H1 (cell line): ENCODE measurements around the gene UVRAG. TPM values are rescaled to one million over a fixed set of nuclear protein-coding genes. Genes with fewer than 3 reads are reported as not detected.

Experiments used
- CTCF ChIA-PET: fragments of 300-600 bp; sonication (Branson Sonifier 250); formaldehyde crosslinking; loops from one replicate; lab custom pipeline; 2021; ENCODE audit not compliant: partially characterized antibody; lab: Charles Lee
- POLR2A ChIA-PET: fragments of 300-600 bp; sonication (Branson Sonifier 250); formaldehyde crosslinking; loops from one replicate; lab custom pipeline; 2021; ENCODE audit warnings: inconsistent platforms; ENCODE audit not compliant: partially characterized antibody; lab: Charles Lee
- DNase-seq, 2 experiments: peaks; one replicate each; pipeline versions ENCODE4 v3.0.0 to v3.0.0-alpha.2; 2010 to 2022; ENCODE audit warnings: low spot score in 2 of 2, low read depth in 1 of 2, mixed read lengths in 1 of 2
- FAIRE-seq: peaks from 2 replicates; lab custom pipeline; 2011; peaks lifted over from hg19 to GRCh38; lab: Jason Lieb, UNC
- H2AFZ ChIP-seq: 2 replicates; pipeline ENCODE4 v1.8.1; 2012; ENCODE audit warnings: low read length, inconsistent platforms
- H2AK5ac ChIP-seq: 2 replicates; pipeline ENCODE4 v1.6.1; 2013; ENCODE audit warnings: low read depth, low read length
- H2BK120ac ChIP-seq: replicated peaks from 2 replicates; pipeline ENCODE3; 2013; ENCODE audit warnings: low read depth, low read length, inconsistent platforms
- H2BK12ac ChIP-seq: 2 replicates; pipeline ENCODE4 v1.6.1; 2013; ENCODE audit warnings: low read depth, low read length
- H2BK15ac ChIP-seq: 2 replicates; pipeline ENCODE4 v1.6.1; 2013; ENCODE audit warnings: low read length
- H2BK20ac ChIP-seq: 2 replicates; pipeline ENCODE4 v1.6.1; 2013; ENCODE audit warnings: low read length
- H2BK5ac ChIP-seq: 2 replicates; pipeline ENCODE4 v1.6.1; 2013; ENCODE audit warnings: low read depth, low read length
- H3K14ac ChIP-seq: 2 replicates; pipeline ENCODE4 v1.6.1; 2013; ENCODE audit warnings: inconsistent platforms; ENCODE audit not compliant: insufficient read length
- H3K18ac ChIP-seq: 2 replicates; pipeline ENCODE4 v1.6.1; 2013; ENCODE audit warnings: low read length; ENCODE audit errors: extremely low read depth
- H3K23ac ChIP-seq: 2 replicates; pipeline ENCODE4 v1.6.1; 2013; ENCODE audit warnings: inconsistent platforms; ENCODE audit not compliant: insufficient read length
- H3K23me2 ChIP-seq: 2 replicates; pipeline ENCODE4 v1.6.1; 2013; ENCODE audit warnings: low read depth, low read length
- H3K27ac ChIP-seq: 2 replicates; pipeline ENCODE4 v1.6.1; 2011; ENCODE audit warnings: low read depth, low read length, inconsistent platforms
- H3K27me3 ChIP-seq, 4 experiments: replicated peaks in 1 of 4; 1 replicate in 1 of 4; 2 replicates in 3 of 4; pipeline versions ENCODE4 v1.6.1 to v1.8.1; 2011 to 2013; ENCODE audit warnings: low read length in 3 of 4, mild to moderate bottlenecking in 3 of 4, inconsistent platforms in 2 of 4, mixed read lengths in 2 of 4, moderate library complexity in 1 of 4; ENCODE audit not compliant: control insufficient read depth in 3 of 4, insufficient read depth in 3 of 4; ENCODE audit errors: extremely low read depth in 1 of 4
- H3K36me3 ChIP-seq, 4 experiments: 2 replicates each; pipeline versions ENCODE4 v1.6.1 to v1.8.1; 2011 to 2013; ENCODE audit warnings: mild to moderate bottlenecking in 4 of 4, low read length in 3 of 4, moderate library complexity in 2 of 4, control low read depth in 1 of 4, inconsistent platforms in 1 of 4; ENCODE audit not compliant: insufficient read depth in 4 of 4, control insufficient read depth in 2 of 4
- H3K4ac ChIP-seq: replicated peaks from 2 replicates; pipeline ENCODE3; 2013; ENCODE audit warnings: low read length, low read depth, mixed read lengths, inconsistent platforms; ENCODE audit not compliant: insufficient read length
- H3K4me1 ChIP-seq, 4 experiments: replicated peaks in 1 of 4; 1 replicate in 1 of 4; 2 replicates in 3 of 4; pipeline versions ENCODE4 v1.6.1 to v1.8.1; 2011 to 2013; ENCODE audit warnings: low read length in 3 of 4, inconsistent platforms in 2 of 4, mixed read lengths in 1 of 4; ENCODE audit not compliant: insufficient read depth in 4 of 4, control insufficient read depth in 3 of 4
- H3K4me2 ChIP-seq, 2 experiments: 2 replicates each; pipeline versions ENCODE4 v1.6.1 to v1.8.1; 2011 to 2013; ENCODE audit warnings: low read depth in 2 of 2, low read length in 2 of 2, control low read depth in 1 of 2, inconsistent platforms in 1 of 2, mild to moderate bottlenecking in 1 of 2; ENCODE audit not compliant: insufficient read depth in 1 of 2
- H3K4me3 ChIP-seq, 4 experiments: fragments of 200-600, 300-600 bp in 1 of 4; sonication (generic), shearing (Covaris generic), sonication (Bioruptor Twin) in 1 of 4; 2 replicates each; pipeline versions ENCODE4 v1.5.1 to v1.8.1; 2011 to 2016; ENCODE audit warnings: low read length in 4 of 4, low read depth in 3 of 4, control low read depth in 2 of 4, inconsistent platforms in 2 of 4, mild to moderate bottlenecking in 2 of 4, mixed read lengths in 1 of 4, moderate library complexity in 1 of 4; ENCODE audit not compliant: insufficient read depth in 2 of 4; ENCODE audit errors: extremely low read depth in 1 of 4
- H3K56ac ChIP-seq: replicated peaks from 2 replicates; pipeline ENCODE3; 2013; ENCODE audit warnings: low read depth, mild to moderate bottlenecking, mixed read lengths, low read length, inconsistent platforms; ENCODE audit not compliant: insufficient read length
- H3K79me1 ChIP-seq: 2 replicates; pipeline ENCODE4 v1.6.1; 2013; ENCODE audit warnings: low read depth, low read length, control low read depth
- H3K79me2 ChIP-seq, 2 experiments: 2 replicates each; pipeline versions ENCODE4 v1.6.1 to v1.8.1; 2012 to 2013; ENCODE audit warnings: low read length in 2 of 2, mild to moderate bottlenecking in 2 of 2, inconsistent platforms in 1 of 2; ENCODE audit not compliant: insufficient read depth in 2 of 2, control insufficient read depth in 1 of 2
- H3K9ac ChIP-seq, 4 experiments: replicated peaks in 1 of 4; 1 replicate in 1 of 4; 2 replicates in 3 of 4; pipeline versions ENCODE4 v1.6.1 to v1.8.1; 2011 to 2013; ENCODE audit warnings: low read depth in 3 of 4, low read length in 3 of 4, control low read depth in 2 of 4, mild to moderate bottlenecking in 2 of 4, moderate library complexity in 2 of 4, inconsistent platforms in 1 of 4; ENCODE audit errors: extremely low read depth in 1 of 4
- H3K9me3 ChIP-seq, 2 experiments: 2 replicates each; pipeline versions ENCODE4 v1.6.1 to v1.8.1; 2012 to 2013; ENCODE audit warnings: mild to moderate bottlenecking in 2 of 2, moderate library complexity in 2 of 2, control low read depth in 1 of 2, inconsistent platforms in 1 of 2, low read depth in 1 of 2, low read length in 1 of 2, mixed read lengths in 1 of 2; ENCODE audit not compliant: insufficient read depth in 2 of 2
- H4K20me1 ChIP-seq, 2 experiments: replicated peaks in 1 of 2; 2 replicates each; pipeline versions ENCODE3 to v1.8.1; 2011 to 2013; ENCODE audit warnings: inconsistent platforms in 2 of 2, low read length in 2 of 2, mild to moderate bottlenecking in 1 of 2; ENCODE audit not compliant: insufficient read depth in 2 of 2, control insufficient read depth in 1 of 2
- H4K5ac ChIP-seq: 2 replicates; pipeline ENCODE4 v1.6.1; 2013; ENCODE audit warnings: low read length, low read depth, mixed read lengths, inconsistent platforms; ENCODE audit not compliant: insufficient read length
- H4K8ac ChIP-seq: 2 replicates; pipeline ENCODE4 v1.8.0; 2013; ENCODE audit warnings: mild to moderate bottlenecking, moderate library complexity, low read length, inconsistent platforms; ENCODE audit not compliant: insufficient read depth; ENCODE audit errors: extremely low read depth
- H4K91ac ChIP-seq: replicated peaks from 2 replicates; pipeline ENCODE3; 2013; ENCODE audit warnings: low read length, mixed read lengths, inconsistent platforms; ENCODE audit not compliant: insufficient read length
- CHD2 ChIP-seq: IDR thresholded peaks from 2 replicates; pipeline ENCODE4 v1.6.1; 2012; ENCODE audit warnings: low read length, improper control_type of control experiment
- POLR2AphosphoS5 ChIP-seq: IDR thresholded peaks from 2 replicates; pipeline ENCODE4 v1.6.1; 2011; ENCODE audit warnings: low read depth, low read length
- WGBS, 2 experiments: shearing (Covaris generic) in 1 of 2; methylation state at CpG; one replicate each; pipeline versions ENCODE4 v1.1.6 to v1.1.7; 2013 to 2015; ENCODE audit warnings: low lambda C conversion rate in 2 of 2, mixed read lengths in 2 of 2, inconsistent platforms in 1 of 2, low coverage in 1 of 2, missing lambda C conversion rate in 1 of 2; ENCODE audit not compliant: insufficient replicate concordance in 2 of 2, insufficient coverage in 1 of 2, insufficient read length in 1 of 2; ENCODE audit errors: extremely low coverage in 1 of 2, missing lambda C conversion rate in 1 of 2; 5-methylcytosine and 5-hydroxymethylcytosine counted together
- polyA plus RNA-seq, 7 experiments: library from polyadenylated mRNA; depleted of rRNA in 3 of 7; stranded (reverse) in 5 of 7; unstranded in 2 of 7; fragments of >200 nt in 5 of 7; fragments of 200-250 nt in 2 of 7; gene quantifications; 1 replicate in 5 of 7; 2 replicates in 1 of 7; 4 replicates in 1 of 7; pipeline versions ENCODE4 v1.2.1 to v1.2.3, GENCODE V29; 2011 to 2013; ENCODE audit warnings: missing spikeins in 2 of 7, mixed read lengths in 2 of 7
- total RNA-seq: library from RNA; stranded (reverse); fragmentation: NEBNext Ultra II Directional; extraction: Animal tissue kit (Norgen Biotek cat#: 25700); gene quantifications from 2 replicates; pipeline ENCODE4 v1.2.1, GENCODE V29; 2021

The UVRAG gene
- total and polyA plus RNA-seq, 2 of the 8 experiments (the other 6 are each of a cell fraction or from before 2014, with no cell fraction given): 5.5 to 14.7 TPM

DNA sequence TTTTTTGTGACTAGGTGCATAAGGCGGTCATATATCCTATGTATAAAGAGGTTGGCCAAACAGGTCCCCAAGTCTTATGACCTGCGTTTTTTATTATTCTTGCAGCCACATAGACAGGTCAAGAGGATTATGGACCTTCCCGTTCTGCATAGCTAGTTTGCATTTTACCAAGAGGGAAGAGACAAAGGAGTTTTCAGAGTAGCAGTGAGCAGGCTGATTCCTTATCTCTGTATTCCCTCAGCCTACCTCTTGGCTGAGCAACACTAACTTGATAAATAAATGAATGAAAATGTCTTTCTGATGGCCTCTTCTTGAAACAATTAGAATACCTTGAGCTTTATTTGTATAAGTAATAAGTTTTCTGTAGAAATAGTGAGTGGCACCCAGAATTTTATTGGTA lies 210.8 kb downstream of the UVRAG start:
- H3K18ac ChIP-seq: no peak overlapping the region
- no peak overlapping the region for H3K56ac ChIP-seq
- H3K4me2 ChIP-seq: no peak overlapping the region
- H3K79me1 ChIP-seq: no peaks in the 10 kb centered on the region
- H4K20me1 ChIP-seq: no peaks in the 10 kb centered on the region
- no peak overlapping the region for H4K5ac ChIP-seq
- no peaks in the 10 kb centered on the region for H3K9me3 ChIP-seq
- 90% methylated on average over 3 of the region's 3 CpGs; no CpG with 5 or more reads in 1 of the 2 experiments for WGBS, 2 experiments
- no peak overlapping the region for H2BK15ac ChIP-seq
- H3K36me3 ChIP-seq: no peaks in the 10 kb centered on the region; a peak in 1 of 8 replicates
- POLR2A ChIA-PET: no interaction called here
- DNase-seq (no peak), FAIRE-seq (no peak)
- no peak overlapping the region for H3K23ac ChIP-seq
- peaks cover 0 to 1% (median 0%) of the 10 kb centered on the region in 4 experiments; a peak in 1 of 7 replicates for H3K27me3 ChIP-seq
- no peak overlapping the region for H2AK5ac ChIP-seq
- H3K23me2 ChIP-seq: no peaks in the 10 kb centered on the region
- no peak overlapping the region for H3K27ac ChIP-seq
- no peak overlapping the region for H3K4me3 ChIP-seq
- no peak overlapping the region for H3K9ac ChIP-seq
- H2BK12ac ChIP-seq: no peak overlapping the region
- peaks cover 0 to 4% (median 0%) of the 10 kb centered on the region in 4 experiments; a peak in 3 of 7 replicates for H3K4me1 ChIP-seq
- no peaks in the 10 kb centered on the region for H3K79me2 ChIP-seq
- H4K8ac ChIP-seq: no peak overlapping the region
- no peak overlapping the region for H3K14ac ChIP-seq
- CTCF ChIA-PET: interaction anchor here (1.8 to 2.1 kb wide), 2 partner anchors 12 to 126 kb away, joined by 3 to 6 read pairs; no protein-coding TSS in a partner anchor
- H2BK20ac ChIP-seq: no peak overlapping the region
- H3K4ac ChIP-seq: no peak overlapping the region
- no peak overlapping the region for H2BK5ac ChIP-seq
- H2BK120ac ChIP-seq: no peak overlapping the region
- no peak overlapping the region for H2AFZ ChIP-seq
- no peak overlapping the region for H4K91ac ChIP-seq
- TF ChIP-seq POLR2AphosphoS5 (no peak), CHD2 (no peak)
